ENCODE measurements around the gene RAP1GDS1.

RAP1GDS1 gene

GRCh38 chr4:98485816-98486345, 224.7 kb downstream of the RAP1GDS1 start:
- DNase-seq: peak; percentile 52

GRCh38 chr4:98490251-98490650, 229.1 kb downstream of the RAP1GDS1 start:
- DNase-seq: no peak

- DNase-seq: no peak
These were observed 230.8 kb downstream of the RAP1GDS1 start for GRCh38 chr4:98491899-98492559.

- DNase-seq: peak; percentile 65
These were observed 232.1 kb downstream of the RAP1GDS1 start for GRCh38 chr4:98493296-98493695.

All from activated CD4-positive, alpha-beta T cell treated with anti-CD3 and anti-CD28 coated beads, Interleukin-10, Interleukin-2, amounts not matched to agents 100 ng/mL and 50 ng/mL, durations not matched to agents 16 hours and 8 hours (primary cell).